Activated CD4-positive, alpha-beta T cell treated with anti-CD3 and anti-CD28 coated beads, Interleukin-2, Interleukin-6, amounts not matched to agents 100 ng/mL and 50 ng/mL, durations not matched to agents 16 hours and 8 hours (primary cell): Measurements from ENCODE around the gene MAN2B1.
"Not testable (repeated sequence)": the region's sequence is repeated elsewhere in the genome, so short reads cannot be mapped to it uniquely, and the experiment has no call there.

ENCODE experiments used
- DNase-seq: peaks from one replicate; pipeline ENCODE4 v3.0.0-alpha.2; 2020

Gene MAN2B1

DNA sequence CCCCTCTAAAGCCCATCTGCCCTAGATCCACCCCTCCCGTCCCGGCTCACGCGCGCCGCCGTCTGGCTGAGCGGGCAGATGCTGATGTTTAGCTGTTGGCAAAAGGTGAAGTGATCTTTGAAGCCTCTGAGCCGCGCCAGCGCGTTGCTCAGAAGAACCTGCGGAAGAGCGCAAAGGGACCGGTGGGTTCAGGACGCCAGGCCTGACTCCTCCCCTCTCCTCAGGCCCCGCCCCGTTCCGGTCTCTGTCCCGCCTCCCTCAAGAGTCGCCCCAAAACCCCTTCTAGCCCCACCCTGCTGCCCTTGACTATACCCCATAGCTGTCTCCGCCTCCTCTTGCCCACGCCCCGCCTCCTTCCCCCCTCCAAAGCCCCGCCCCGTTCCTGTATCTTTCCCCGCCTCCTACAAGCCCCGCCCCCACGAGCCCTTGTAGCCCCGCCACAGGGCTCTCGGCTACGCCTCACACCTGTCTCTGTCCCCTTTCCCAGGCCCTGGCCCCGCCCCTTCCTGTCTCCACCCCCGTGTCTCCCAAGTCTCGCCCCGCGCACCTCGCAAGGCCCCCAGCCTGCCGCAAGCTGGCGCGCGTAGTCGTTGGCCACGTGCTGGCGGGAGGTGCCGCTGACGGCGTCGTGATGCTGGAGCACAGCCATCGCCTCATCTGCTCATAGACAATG, 9.5 kb downstream of the MAN2B1 start:
- peak; percentile 31 for DNase-seq

DNA sequence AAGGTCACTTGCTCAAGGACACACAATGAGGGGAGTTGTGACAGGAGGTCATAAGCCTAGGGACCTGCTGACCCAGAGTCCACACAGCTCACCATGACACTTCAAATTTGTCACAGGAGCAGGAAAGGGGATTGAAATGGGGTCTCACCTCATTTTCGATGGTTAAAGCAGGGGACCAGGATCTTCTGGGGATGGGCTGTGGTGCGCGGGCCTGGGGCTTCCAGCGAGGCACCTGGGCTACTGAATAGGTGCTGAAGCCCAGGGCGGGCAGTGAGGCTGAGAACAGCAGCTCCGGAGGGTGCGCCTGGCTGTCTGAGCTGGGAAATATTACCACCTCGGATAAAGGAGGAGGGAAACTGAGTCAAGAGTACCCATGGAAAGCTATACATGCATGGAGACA, 11.0 kb downstream of the MAN2B1 start:
- no peak for DNase-seq

DNA sequence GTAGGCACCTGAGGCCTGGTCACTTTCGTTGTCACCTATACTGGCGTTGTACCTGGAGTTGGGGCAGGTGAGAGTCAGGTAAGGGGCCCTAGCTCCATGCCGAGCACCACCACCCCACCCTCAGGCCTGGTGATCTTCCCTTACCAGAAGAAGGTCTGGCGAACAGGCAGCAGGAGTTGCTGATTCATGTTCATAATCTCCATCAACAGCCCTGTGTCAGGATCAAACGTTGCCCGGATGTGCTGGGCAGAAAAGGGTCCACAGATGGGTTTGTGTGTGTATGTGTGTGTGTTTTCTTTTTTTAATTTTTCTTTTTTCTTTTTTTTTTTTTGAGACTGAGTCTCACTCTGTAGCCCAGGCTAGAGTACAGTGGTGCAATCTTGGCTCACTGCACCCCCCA, 14.3 kb downstream of the MAN2B1 start:
- DNase-seq = no peak

DNA sequence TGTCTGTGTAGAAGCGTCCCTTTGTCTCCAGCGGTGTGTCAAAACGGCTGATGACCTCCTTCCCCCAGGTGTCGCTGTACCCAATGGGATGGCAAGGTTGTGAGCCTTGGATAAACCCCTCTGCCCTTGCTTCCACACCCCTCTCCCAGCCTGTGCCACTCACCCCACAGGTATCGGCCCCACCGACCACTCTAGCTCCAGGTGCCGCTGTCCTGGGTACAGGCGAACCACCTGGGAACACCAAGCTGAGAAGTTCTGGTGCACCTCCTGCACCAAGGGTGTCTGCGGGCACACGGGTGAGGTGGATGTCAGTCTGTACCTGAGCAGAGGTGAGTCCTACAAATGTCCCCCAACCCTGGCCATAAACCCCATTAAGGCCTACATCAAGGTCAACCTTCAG, 16.6 kb downstream of the MAN2B1 start:
- no peak for DNase-seq

DNA sequence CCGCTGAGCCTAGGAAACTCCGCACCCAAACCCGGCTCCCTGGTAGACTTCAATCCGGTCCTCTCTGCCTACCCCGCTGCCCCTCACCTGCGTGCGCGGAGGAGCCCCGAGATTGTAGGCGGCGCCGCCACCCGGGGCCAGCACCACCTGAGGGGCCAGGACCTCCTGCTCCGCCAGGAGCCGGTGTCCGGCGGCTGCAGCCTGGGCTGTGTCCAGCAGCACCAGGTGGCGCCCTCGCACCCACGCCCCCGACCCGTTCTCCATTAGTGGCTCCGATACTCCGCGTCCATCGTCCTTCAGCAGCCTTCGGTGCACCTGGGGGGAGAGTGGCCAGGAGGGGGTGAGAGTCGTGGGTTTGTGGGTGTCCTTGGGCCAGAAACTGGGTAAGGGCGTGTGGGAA, 18.5 kb downstream of the MAN2B1 start:
- DNase-seq = no peak

DNA sequence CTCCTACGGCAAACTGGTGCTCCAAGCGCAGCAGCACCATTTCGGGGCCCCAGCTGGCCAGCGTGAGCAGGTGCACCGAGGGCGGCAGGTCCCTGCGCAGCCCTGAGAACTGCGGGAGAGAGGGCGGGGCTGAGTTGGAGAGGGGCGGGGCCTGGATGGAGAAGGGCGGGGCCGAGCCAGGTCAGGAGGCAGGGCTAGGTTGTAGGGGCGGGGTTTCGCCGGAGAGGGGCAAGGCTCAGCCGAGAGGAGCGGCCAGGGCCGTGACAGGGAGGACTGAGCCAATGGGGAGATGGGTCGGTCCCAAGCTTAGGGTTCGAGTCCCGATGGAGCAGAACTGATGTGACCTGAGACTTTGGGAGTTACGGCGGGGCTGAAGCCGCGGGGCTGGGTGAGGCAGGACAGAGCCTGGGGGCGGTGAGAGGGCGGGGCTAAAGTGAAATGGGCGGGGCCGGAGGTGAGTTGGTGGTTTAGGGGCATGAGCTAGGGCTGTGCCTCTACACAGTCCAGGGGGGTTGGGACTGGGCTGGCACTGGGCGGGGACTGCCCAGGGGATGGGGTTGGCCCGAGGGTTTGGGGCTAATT, 19.0 kb downstream of the MAN2B1 start:
- peak; percentile 45 for DNase-seq

DNA sequence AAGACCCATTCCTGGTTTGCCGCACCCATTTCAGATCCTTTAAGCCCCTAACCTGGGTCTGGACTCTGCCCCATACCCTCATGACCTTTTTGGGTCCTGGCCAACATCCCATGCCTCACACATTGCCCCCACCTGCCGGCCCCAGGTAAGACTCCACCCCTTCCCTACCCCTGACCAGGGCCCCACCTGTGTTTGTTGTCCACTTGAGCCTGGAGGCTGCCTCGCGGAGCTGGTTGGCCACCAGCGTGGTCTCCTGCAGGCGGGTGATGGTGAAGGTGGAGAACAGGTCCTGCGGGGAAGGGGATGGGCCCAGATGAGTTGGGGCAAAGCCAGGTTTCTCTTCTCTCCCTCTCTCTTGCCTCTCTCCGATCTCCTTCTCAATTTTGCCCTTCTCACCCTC, 19.5 kb downstream of the MAN2B1 start:
- DNase-seq = no peak

DNA sequence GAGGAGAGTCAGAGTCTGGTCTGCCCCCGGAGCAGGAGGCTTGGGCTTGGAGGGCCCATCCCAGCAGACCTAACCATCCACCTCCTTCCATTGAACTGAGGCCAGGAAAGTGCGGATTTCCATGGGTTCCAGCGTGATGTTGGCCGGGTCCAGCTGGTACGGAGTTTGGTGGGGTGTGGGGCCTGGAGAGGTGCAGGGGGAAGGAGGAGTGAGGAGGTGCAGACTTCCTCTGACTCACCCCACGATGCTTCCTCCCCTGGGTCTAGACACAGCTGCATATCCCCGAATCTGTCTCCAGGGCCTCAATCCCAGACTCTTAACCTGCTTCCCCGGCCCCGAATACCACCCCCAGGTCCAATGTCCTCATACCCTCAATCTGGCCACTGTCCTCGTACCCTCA, 20.0 kb downstream of the MAN2B1 start:
- no peak for DNase-seq

DNA sequence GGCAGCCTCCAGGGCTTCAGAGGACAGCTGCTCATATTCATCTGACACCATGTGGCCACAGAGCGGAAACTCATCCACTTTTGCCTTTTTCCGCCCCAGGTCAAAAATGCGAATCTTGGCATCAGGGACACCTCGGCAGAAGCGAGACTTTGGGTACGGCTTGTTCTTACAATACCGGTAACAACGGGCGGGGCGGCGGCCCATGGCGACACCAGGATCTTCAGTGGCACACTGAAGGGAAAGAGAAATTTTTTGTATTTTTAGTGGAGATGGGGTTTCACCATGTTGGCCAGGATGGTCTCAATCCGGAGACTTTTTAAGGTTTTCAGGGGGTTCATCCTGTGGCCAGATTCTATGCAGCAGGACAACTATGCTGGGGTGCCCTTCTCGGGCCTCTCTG, 22.8 kb downstream of the MAN2B1 start:
- DNase-seq = not testable (repeated sequence)

DNA sequence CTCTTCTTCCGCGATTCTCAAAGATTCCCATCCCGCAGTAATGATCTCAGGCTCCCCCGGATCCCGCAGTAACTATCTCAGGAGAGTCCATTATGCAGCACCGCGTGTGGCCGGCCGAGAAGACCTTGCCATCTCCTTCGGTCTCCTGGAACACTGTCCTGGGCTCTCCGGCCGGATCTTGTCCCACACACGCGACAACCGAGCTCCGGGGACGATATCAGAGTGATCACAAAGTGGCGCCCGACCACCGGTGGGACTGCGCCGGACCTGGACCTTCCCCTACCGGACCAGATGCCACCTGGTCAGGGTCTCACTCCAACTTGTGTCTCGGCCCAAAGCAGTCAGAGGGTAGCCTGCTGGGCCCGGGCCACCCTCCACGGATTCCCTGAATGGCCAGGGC, 24.0 kb downstream of the MAN2B1 start:
- no peak for DNase-seq

DNA sequence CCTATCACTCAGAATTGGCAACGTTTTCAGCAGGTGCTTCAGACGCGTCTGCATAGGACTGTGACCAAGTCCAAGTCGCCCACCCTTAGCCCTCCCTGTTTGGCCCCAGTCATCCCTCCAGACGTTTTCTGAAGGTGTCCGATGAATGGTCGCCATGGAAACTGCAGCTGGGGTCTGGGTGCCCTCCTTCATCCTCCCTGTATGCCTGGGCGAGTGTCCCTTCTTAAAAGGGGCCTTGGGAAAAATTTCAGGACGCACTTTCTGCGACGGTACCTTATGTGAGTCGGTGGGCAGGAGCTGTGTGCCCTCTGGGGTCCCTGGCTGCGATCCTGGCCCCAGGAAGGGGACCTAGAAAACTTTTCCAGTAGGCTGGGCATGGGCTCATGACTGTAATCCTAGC, 25.1 kb downstream of the MAN2B1 start:
- DNase-seq = no peak

DNA sequence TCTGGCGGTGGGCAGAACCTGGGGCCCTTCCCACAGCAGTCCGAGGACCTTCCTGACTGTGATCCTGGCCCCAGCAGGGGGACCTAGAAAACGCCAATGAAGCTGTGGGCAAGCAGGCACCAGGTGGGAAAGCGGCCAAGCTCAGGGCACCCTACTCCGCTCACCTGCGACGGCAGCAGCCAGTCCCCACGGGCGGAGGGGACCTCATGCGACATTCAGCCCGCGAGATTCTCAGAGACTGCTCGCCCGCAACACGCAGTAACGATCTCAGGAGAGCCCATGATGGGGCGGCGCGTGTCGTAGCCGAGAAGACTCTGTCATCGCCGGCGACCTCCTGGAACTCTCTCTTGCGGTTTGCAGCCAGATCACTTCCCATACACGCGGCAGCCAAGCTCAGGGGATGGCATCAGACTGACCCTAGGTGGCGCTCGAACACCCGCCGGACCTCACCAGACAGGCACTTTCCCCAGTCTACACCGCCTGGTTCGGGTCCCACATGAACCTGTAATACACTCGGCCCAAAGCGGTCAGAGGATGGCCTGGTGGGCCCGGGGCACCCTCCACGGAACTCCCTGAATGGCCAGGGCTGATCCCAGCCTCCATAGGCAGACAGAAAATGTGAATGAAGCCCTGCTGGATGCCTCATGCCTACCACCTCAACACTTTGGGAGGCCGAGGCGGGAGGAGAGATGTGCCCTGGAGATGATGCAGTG, 26.5 kb downstream of the MAN2B1 start:
- DNase-seq = peak; percentile 91

DNA sequence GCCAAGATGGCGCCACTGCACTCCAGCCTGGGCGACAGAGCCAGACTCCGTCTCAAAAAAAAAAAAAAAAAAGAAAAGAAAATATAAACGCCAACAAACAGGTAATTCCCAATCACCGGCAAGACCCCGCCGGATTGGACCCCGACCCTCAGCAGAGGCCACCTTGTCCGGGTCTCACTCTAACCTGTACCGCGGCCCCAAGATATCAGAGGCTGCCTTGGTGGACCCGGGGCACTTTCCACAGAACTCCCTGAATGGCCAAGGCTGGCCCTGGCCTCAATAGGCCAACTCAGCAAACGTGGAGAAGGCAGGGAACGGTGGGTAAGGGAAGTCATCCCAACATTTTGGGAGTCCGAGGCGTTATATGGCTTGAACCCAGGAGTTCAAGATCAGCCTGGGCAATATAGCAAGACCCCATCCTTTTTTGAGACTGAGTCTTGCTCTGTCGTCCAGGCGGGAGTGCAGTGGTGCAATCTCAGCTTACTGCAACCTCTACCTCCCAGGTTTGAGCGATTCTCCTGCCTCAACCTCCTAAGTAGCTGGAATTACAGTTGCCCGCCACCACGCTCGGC, 27.8 kb downstream of the MAN2B1 start:
- DNase-seq = no peak

DNA sequence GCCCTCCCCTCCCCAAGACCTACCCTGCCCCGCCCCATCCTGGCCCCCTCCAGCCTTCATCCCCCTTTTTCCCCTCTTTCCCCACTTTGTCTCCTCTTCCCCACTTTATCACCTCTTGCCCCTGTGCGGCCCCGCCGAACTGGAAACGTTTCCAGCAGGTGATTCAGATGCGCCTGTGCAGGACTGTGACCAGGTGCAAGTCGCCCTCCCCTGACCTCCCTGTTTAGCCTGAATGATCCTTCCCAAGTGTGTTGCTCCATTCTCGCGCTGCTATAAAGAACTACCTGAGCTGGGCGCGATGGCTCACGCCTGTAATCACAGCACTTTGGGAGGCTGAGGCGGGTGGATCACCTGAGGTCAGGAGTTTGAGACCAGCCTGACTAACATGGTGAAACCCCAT, 29.9 kb downstream of the MAN2B1 start:
- no peak for DNase-seq

DNA sequence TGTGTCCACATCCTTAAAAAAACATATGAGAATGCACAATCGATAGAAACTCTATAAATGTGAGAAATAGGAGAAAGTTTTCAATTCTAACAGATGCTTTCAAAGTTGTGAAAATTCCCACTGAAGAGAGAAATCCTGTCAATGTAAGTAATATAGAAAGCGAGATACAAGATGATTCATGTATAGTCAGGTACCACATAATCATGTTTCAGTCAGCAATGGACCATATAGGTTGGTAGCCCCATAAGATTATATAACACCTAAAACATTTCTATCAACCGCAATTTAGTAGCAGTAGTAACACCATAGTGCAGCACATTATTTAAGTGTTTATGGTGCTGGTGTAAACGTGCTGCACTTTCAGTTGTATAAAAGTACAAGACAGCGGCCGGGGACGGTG, 37.3 kb downstream of the MAN2B1 start:
- no peak for DNase-seq

DNA sequence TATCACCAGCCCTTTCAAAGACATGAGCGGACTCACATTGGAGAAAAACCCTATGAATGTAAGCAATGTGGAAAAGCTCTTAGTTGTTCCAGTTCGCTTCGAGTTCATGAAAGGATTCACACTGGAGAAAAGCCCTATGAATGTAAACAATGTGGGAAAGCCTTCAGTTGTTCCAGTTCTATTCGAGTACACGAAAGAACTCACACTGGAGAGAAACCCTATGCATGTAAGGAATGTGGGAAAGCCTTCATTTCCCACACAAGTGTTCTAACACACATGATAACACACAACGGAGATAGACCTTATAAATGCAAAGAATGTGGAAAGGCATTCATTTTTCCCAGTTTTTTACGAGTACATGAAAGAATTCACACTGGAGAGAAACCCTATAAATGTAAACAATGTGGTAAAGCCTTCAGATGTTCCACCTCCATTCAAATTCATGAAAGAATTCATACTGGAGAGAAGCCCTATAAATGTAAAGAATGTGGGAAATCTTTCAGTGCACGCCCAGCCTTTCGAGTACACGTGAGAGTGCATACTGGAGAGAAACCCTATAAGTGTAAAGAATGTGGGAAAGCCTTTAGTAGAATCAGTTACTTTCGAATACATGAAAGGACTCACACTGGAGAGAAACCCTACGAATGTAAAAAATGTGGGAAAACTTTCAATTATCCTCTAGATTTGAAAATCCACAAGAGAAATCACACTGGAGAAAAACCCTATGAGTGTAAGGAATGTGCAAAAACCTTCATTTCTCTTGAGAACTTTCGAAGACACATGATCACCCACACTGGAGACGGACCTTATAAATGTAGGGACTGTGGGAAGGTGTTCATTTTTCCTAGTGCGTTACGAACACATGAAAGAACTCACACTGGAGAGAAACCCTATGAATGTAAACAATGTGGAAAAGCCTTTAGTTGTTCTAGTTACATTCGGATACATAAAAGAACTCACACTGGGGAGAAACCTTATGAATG, 38.2 kb downstream of the MAN2B1 start:
- no peak for DNase-seq

DNA sequence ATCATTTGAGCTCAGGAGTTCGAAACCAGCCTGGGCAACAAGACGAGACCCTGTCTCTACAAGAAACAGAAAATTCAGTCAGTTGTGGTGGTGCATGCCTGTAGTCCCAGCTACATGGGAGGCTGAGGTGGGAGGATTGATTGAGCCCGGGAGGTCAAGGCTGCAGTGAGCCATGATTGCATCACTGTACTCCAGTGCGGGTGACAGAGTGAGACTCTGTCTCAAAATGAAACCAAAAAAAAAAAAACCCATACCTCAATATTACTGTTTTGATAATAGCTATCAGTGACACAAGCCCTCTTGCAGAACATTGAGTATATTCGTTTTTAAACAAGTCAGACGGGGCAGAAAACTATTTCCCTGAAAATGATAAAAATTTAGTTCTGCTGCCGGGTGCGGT, 39.6 kb downstream of the MAN2B1 start:
- no peak for DNase-seq

DNA sequence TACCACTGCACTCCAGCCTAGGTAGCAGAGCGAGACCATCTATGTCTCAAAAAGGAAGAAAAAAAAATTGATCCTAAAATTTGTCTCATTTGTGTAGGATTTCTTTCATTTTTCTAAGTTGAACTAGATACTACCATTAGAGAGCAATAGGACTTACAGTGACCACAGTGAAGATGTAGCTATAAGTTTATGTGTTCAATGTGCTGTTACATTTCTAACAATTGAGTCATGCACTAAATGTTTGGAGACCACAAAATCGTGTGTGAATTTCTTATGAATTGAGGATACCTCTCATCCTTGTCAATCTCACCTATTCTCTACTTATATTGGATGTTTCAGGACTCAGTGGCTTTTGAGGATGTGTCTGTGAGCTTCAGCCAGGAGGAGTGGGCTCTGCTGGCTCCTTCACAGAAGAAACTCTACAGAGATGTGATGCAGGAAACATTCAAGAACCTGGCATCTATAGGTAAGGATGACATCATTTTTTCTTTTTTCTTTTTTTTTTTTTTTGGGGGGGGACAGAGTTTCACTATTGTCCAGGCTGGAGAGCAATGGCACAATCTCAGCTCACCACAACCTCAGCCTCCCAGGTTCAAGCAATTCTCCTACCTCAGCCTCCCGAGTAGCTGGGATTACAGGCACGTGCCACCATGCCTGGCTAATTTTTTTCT, 43.0 kb downstream of the MAN2B1 start:
- DNase-seq = no peak

DNA sequence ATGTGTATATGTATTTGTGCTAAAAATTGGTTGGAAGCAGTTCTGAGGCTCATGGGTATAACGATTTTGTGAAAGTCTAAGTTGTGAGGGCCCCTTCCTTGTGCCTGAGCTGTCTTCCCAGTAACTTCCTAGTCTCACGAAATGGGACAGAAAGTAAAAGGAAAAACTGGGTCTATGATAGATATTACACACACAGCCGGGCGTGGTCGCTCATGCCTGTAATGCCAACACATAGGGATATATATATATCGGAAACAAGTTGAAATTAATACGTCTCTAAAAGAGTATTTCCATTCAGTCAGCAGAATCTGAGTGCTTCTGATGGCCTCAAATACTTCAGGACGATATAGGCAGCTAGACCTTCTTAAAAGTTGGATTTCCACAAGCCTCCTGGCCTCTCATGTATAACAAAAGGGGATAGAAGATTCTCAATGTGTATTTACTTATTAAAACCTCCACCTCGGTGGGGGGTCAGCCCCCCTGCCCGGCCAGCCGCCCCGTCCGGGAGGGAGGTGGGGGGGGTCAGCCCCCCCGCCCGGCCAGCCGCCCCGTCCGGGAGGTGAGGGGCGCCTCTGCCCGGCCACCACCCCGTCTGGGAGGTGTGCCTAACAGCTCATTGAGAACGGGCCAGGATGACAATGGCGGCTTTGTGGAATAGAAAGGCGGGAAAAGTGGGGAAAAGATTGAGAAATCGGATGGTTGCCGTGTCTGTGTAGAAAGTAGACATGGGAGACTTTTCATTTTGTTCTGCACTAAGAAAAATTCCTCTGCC, 45.1 kb downstream of the MAN2B1 start:
- DNase-seq = not testable (repeated sequence)

DNA sequence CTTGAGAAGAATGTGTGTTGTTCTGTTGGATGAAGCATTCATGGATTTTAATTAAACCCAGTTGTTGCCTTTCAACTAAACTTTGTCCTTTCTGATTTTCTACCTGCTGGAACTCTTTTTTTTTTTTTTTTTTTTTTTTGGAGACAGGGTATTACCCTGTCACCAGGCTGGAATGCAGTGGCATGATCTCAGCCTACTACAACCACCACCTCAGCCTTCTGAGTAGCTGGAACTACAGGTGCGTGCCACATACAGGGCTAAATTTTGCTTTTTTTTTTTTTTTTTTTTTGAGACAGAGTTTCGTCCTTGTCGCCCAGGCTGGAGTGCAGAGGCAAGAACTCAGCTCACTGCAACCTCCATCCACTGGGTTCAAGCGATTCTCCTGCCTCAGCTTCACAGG, 48.9 kb downstream of the MAN2B1 start:
- no peak for DNase-seq

DNA sequence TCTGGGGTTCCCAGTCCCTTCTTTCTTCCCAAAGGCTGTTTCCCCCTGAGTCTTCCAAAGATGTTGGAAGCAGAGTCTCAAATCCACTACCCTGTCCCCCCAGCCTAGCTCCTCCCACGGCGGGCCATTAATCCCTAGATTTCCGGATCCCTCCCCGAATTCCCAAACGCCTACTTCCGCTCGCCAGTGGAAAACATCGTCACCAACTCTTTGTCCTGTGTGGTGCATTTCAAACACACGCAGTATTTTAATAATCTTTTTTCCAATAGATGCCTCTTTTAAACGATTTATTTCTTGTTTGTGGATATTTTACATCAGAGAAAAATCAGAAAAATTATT, 55.2 kb downstream of the MAN2B1 start:
- DNase-seq = no peak
